GM18498 (cell line): ENCODE results near the gene EPHA7.

ENCODE experiments used
- ATAC-seq: cut with Tn5 transposase; IDR thresholded peaks from one replicate; pipeline ENCODE4 v1.9.1; 2021; ENCODE audit warnings: mild to moderate bottlenecking, moderate library complexity; ENCODE audit not compliant: unreplicated experiment

Gene EPHA7

GRCh38 chr6:93260881-93261280 is 158.5 kb downstream of the EPHA7 start:
- ATAC-seq, result no peak

DNA sequence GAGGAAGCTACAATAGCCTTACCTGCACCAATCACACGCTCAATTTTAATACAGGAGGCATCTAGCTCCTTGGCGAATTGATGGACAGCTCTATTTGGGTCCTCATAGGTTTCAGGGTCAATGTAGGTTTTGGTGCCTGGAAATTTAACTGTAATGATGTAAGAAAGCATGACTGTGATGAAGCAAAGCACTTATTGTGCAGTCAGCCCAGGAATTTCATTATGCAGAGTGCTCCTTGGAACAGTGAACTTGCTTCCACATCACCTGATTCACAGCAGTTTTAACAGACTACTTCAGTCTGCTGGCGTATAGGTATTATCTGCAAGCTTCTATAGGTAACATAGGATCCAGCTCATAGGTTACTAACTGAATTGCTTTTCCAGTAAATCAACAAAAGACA is 160.0 kb downstream of the EPHA7 start:
- no peak for ATAC-seq

DNA sequence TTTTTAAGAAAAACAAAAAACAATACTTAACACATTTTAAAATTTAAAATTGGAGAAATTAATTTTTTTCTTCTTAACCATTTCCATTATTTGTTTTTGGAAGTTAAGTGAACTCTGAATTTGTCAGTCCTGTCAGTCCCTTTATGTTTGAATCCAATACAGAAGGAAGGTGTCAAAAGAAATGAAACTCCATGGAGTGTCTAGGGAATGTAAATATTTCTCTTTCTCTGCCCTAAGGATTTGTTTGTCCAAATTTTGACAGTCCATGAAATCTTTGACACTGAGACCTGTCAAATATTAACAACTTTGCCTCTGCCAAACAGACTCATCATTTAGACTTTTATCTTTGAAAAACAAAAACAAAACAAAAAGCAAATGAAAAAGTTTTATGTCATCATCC is 166.4 kb downstream of the EPHA7 start:
- no peak for ATAC-seq

DNA sequence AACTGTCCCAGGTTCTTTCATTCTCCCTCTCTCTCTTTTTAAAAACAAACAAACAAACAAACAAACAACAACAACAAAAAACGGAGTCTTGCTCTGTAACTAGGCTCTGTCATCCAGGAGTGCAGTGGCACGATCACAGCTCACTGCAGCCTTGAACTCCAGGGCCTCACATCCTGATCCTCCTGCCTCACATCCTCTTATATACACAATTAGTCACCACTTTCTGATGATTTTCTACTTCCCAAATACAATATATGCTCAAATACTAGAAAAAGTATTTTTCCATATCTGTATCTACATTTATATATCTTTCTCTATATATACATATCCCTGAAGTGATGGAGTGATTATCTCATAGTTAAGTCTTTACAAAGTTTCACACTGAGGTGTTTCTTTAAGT is 170.7 kb downstream of the EPHA7 start:
- no peak for ATAC-seq

GRCh38 chr6:93243231-93243778 is 176.1 kb downstream of the EPHA7 start:
- no peak for ATAC-seq

GRCh38 chr6:93242049-93242448 is 177.3 kb downstream of the EPHA7 start:
- no peak for ATAC-seq

GRCh38 chr6:93238632-93239031 is 180.7 kb downstream of the EPHA7 start:
- no peak for ATAC-seq

GRCh38 chr6:93235775-93236174 is 183.6 kb downstream of the EPHA7 start:
- no peak for ATAC-seq

DNA sequence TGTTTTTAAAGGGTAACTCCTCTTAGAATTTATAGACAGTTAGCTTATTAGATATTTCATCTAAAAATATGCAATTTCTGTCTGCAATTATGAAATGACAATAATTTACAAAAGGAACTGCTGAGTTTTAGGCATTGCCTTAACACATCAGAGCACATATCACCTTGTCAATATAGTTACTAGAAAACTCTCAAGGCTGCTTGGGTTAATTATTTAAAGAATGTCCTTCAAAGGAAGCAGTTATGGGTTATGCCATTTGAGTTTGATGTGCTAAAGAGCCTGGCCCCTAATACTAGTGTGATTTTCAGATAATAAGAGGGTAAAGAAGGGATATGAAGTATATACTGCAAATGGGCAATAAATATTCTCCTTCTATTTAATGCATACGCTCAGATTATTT is 192.5 kb downstream of the EPHA7 start:
- no peak for ATAC-seq

GRCh38 chr6:93222071-93222851 is 197.1 kb downstream of the EPHA7 start:
- ATAC-seq, result no peak

GRCh38 chr6:93219447-93219846 is 199.9 kb downstream of the EPHA7 start:
- ATAC-seq, result no peak

DNA sequence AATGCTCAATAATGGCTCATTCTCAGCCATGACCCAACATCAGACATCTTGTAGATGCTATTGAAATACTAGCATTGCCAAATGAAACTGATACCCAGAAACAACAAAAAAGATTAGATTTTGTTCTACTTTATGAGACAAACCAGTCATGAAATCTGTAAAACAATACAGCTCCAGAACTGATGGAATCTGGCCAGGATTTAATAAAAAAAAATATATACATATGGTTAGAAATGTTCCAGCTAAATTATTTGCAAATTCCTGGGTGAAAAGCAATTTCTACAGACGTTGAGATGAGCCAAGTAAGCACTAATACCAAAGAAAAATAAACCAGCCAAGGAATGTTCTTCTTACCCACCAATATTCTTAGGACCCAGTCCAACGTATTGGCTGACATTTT is 201.3 kb downstream of the EPHA7 start:
- no peak for ATAC-seq

- ATAC-seq, result no peak
Observed at GRCh38 chr6:93213028-93213427, 206.3 kb downstream of the EPHA7 start.

DNA sequence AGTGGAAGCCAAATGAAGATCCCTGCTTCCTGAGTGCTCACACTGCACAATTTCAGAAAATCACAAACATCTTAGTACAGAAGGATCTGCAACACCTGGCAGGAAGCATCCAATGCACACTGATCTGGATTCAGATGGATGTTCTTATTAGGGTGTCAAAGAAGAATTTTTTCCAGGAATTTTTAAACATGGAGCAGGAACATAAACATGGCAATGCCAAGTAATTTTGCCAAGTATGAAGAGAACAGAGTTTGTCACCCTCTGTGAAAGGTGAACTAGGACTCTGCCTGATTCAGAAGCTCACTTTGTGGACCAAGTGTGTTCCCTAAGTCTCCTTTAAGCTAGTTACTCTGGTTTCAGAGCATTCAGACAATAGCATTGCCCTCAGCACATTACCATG is 208.5 kb downstream of the EPHA7 start:
- ATAC-seq, result no peak

- no peak for ATAC-seq
Observed at GRCh38 chr6:93209358-93209757, 210.0 kb downstream of the EPHA7 start.

GRCh38 chr6:93196406-93196970 is 222.9 kb downstream of the EPHA7 start:
- ATAC-seq, result no peak

- no peak for ATAC-seq
Observed at GRCh38 chr6:93194480-93194879, 224.9 kb downstream of the EPHA7 start.

DNA sequence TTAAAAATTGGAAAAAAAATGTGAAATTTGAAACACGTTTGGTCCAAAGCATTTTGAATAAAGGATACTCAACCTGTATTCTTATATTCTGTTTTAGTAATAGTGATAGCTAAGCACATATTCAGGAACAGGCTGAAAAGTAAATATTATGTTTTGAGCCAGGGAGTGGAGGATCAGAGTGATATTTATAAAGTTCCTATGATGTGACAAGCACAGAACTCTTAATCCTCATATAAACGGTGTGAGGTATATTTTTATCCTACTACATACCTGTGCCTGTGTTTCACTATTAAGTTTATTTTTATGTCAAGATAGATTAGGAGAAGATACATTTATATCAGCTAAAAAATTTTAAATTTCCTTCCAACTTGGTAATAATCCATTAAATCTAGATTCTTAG is 225.5 kb downstream of the EPHA7 start:
- no peak for ATAC-seq
